ENCODE results near the gene FAM124A.

The FAM124A gene

DNA sequence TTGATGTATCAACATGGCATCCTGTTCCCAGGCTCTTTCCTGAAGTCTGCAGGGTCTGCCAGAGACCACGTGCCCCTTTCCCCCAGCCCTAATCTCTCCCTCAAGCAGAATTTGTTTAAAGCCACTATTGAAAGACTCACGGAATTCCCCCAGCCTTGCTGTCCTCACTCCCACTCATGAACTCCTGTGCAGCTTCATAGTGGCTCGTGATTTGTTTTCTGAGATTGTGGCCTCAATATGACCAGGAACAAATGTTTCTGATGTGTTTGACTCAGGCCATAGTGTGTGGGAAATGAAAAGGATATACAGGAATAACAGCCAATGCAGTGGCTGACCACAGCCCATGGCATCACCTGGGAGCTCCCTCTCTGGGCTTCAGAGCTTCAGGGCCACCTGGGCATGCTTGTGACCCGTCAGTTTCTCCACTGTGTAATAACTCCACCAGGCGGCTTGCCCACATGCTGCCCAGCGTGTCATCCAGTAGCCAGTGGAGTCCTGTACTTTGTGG lies 109.2 kb downstream of the FAM124A start:
- H3K9me3 ChIP-seq (ENCODE audit: insufficient read depth, low read length, severe bottlenecking) = no peaks in the 10 kb centered on the region
- H3K4me3 ChIP-seq (ENCODE audit: low read depth in 1 of 2, low read length in 2 of 2) = no peak overlapping the region
- no peaks in the 10 kb centered on the region for H3K36me3 ChIP-seq (ENCODE audit: insufficient read depth, low read length)
- no peak for ATAC-seq (ENCODE audit: insufficient read depth, low read depth)
- no peak overlapping the region for H3K27ac ChIP-seq (ENCODE audit: low read length)
- H3K27me3 ChIP-seq (ENCODE audit: insufficient read depth, low read length, poor library complexity) = peaks cover 4% of the 10 kb centered on the region
- no peaks in the 10 kb centered on the region for H4K20me1 ChIP-seq (ENCODE audit: insufficient read depth, low read length)
- TF ChIP-seq, protein P1, sequence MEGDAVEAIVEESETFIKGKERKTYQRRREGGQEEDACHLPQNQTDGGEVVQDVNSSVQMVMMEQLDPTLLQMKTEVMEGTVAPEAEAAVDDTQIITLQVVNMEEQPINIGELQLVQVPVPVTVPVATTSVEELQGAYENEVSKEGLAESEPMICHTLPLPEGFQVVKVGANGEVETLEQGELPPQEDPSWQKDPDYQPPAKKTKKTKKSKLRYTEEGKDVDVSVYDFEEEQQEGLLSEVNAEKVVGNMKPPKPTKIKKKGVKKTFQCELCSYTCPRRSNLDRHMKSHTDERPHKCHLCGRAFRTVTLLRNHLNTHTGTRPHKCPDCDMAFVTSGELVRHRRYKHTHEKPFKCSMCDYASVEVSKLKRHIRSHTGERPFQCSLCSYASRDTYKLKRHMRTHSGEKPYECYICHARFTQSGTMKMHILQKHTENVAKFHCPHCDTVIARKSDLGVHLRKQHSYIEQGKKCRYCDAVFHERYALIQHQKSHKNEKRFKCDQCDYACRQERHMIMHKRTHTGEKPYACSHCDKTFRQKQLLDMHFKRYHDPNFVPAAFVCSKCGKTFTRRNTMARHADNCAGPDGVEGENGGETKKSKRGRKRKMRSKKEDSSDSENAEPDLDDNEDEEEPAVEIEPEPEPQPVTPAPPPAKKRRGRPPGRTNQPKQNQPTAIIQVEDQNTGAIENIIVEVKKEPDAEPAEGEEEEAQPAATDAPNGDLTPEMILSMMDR (IDR thresholded peaks at IDR 0.05; ENCODE audit: borderline replicate concordance, extremely low read depth, low read length, poor library complexity, severe bottlenecking) = no peak
- H2AFZ ChIP-seq (ENCODE audit: low read depth, low read length) = no peak overlapping the region
- H3K9ac ChIP-seq (ENCODE audit: low read depth, low read length) = no peak overlapping the region
- no peaks in the 10 kb centered on the region for H3K79me2 ChIP-seq (ENCODE audit: insufficient read depth, low read length)
- 0 out of 2 replicates have a peak, but pooled peaks cover 3% of the 10 kb centered on the region for H3K4me1 ChIP-seq (ENCODE audit: insufficient read depth, low read length)
- no peak overlapping the region for H3K4me2 ChIP-seq (ENCODE audit: insufficient read depth, low read length)
- DNase-seq = no peak

DNA sequence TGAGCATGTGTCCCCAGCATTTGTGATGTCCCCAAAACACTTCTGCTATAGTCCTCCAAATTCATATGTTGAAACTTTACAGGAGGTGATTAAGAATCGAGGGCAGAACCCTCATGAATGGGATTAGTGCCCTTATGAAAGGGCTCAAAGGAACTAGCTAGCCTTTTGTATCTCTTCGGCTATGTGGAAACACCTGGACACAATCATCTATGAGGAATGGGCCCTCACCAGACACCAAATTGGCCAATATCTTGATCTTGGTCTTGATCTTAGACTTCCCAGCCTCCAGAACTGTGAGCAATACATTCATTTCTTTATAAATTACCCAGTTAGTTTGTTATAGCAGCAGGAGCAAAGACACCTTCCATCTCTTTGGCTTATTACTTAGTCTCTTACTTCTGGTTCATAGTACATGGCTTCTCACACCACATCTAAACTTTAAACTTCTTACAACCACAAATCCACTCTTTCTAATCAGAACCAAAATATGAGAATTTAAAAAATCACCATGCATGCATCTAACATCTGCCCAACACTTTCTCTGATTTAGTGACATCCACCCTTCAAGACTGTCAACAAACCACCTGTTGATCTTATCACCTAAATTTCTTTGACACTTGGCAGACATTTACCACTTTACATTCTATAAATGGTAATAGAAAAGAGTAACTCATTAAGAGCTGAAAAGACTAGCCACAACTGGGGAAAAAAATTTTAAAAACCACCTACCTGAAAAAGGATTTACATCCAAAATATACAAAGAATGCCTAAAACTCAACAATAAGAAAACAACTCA lies 110.6 kb downstream of the FAM124A start:
- ATAC-seq (ENCODE audit: insufficient read depth, low read depth) = 0 out of 3 replicates have a peak, but pooled peaks have one; percentile 40
- no peaks in the 10 kb centered on the region for H3K9me3 ChIP-seq (ENCODE audit: insufficient read depth, low read length, severe bottlenecking)
- no peak overlapping the region for H2AFZ ChIP-seq (ENCODE audit: low read depth, low read length)
- 0 out of 2 replicates have a peak, but pooled peaks cover 3% of the 10 kb centered on the region for H3K4me1 ChIP-seq (ENCODE audit: insufficient read depth, low read length)
- no peak overlapping the region for H3K4me2 ChIP-seq (ENCODE audit: insufficient read depth, low read length)
- no peak overlapping the region for H3K4me3 ChIP-seq (ENCODE audit: low read depth in 1 of 2, low read length in 2 of 2)
- no peak overlapping the region for H3K9ac ChIP-seq (ENCODE audit: low read depth, low read length)
- H3K36me3 ChIP-seq (ENCODE audit: insufficient read depth, low read length) = no peaks in the 10 kb centered on the region
- DNase-seq = no peak
- H3K79me2 ChIP-seq (ENCODE audit: insufficient read depth, low read length) = no peaks in the 10 kb centered on the region
- no peak for TF ChIP-seq EZH2 (IDR thresholded peaks at IDR 0.05; ENCODE audit: borderline replicate concordance, low read depth, low read length, severe bottlenecking)
- TF ChIP-seq, protein P1 (IDR thresholded peaks at IDR 0.05; ENCODE audit: borderline replicate concordance, extremely low read depth, low read length, poor library complexity, severe bottlenecking) = no peak
- no peaks in the 10 kb centered on the region for H4K20me1 ChIP-seq (ENCODE audit: insufficient read depth, low read length)
- H3K27ac ChIP-seq (ENCODE audit: low read length) = no peak overlapping the region
- peaks cover 8% of the 10 kb centered on the region for H3K27me3 ChIP-seq (ENCODE audit: insufficient read depth, low read length, poor library complexity)

DNA sequence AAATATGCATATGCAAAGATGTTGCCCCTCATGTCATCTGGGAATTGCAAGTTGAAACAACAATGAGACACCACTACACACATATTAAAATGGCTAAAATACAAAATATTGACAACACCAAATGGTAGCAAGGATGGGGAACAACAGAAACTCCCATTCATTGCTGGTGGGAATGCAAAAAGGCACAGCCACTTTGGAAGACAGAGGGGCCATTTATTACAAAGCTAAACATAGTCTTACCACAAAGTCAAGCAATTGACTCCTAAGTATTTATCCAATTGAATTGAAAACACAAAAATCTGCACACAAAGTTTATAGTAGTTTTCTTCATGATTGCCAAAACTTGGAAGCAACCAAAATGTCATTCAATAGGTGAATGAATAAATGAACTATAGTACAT lies 111.2 kb downstream of the FAM124A start:
- Histone ChIP-seq H3K9ac (ENCODE audit: low read depth, low read length) (no peak overlapping the region), H3K4me2 (ENCODE audit: insufficient read depth, low read length) (no peak overlapping the region), H3K36me3 (ENCODE audit: insufficient read depth, low read length) (no peaks in the 10 kb centered on the region), H3K27me3 (ENCODE audit: insufficient read depth, low read length, poor library complexity) (peaks cover 8% of the 10 kb centered on the region), H3K27ac (ENCODE audit: low read length) (no peak overlapping the region), H3K9me3 (ENCODE audit: insufficient read depth, low read length, severe bottlenecking) (no peaks in the 10 kb centered on the region), H3K79me2 (ENCODE audit: insufficient read depth, low read length) (no peaks in the 10 kb centered on the region), H2AFZ (ENCODE audit: low read depth, low read length) (no peak overlapping the region), H4K20me1 (ENCODE audit: insufficient read depth, low read length) (no peaks in the 10 kb centered on the region), H3K4me1 (ENCODE audit: insufficient read depth, low read length) (0 out of 2 replicates have a peak, but pooled peaks cover 3% of the 10 kb centered on the region), H3K4me3 (ENCODE audit: low read depth in 1 of 2, low read length in 2 of 2) (no peak overlapping the region)
- no peak for DNase-seq
- no peak for ATAC-seq (ENCODE audit: insufficient read depth, low read depth)
- no peak for TF ChIP-seq EZH2 (IDR thresholded peaks at IDR 0.05; ENCODE audit: borderline replicate concordance, low read depth, low read length, severe bottlenecking)
- TF ChIP-seq, protein P1 (IDR thresholded peaks at IDR 0.05; ENCODE audit: borderline replicate concordance, extremely low read depth, low read length, poor library complexity, severe bottlenecking) = no peak
